Bone marrow (tissue), 2 donors: ENCODE results near the gene AGAP1.

Experiments
- DNase-seq, 2 donors: peaks; one replicate each; lab custom pipeline; 2025; lab: John Stamatoyannopoulos, UW

AGAP1 gene

DNA sequence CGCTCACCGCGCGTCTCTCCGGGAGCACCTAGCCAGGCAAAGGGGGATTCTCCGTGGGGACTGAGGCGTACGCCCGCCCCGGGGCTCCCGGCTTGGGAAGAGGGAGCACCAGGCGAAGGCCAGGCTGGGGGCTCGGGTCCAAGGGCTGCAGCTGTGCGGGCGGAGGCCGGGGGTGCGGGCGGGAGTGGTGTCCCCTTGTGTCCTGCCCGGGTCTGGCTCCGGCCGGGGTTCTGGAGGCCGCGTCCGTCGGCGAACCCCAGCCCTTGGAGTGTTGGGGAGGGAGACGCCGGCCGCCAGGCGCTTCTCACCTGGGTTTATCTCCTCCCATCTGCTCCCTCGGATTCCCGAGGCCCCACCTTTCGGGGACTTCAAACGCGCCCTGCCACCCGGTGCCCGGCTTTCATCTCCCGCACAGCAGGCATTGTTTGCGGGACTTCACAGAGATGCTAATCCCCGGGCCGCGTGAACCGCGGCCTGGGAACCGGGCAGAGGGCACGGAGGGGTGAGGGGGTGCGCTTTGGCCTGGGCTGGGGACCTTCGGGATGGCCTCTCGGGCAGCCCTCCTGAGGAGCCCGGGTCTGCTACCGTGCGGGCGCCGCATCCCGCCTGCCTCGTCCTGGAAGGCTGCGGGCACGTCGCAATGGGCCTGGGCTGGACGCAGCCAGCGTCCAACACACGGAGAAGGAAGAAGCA lies 679.3 kb downstream of the AGAP1 start:
- no peak for DNase-seq

GRCh38 chr2:236173729-236174607 lies 680.1 kb downstream of the AGAP1 start:
- DNase-seq, result no peak

GRCh38 chr2:236175548-236176150 lies 681.8 kb downstream of the AGAP1 start:
- no peak for DNase-seq

- DNase-seq, result no peak
Measured at GRCh38 chr2:236176417-236176816, 682.6 kb downstream of the AGAP1 start.

DNA sequence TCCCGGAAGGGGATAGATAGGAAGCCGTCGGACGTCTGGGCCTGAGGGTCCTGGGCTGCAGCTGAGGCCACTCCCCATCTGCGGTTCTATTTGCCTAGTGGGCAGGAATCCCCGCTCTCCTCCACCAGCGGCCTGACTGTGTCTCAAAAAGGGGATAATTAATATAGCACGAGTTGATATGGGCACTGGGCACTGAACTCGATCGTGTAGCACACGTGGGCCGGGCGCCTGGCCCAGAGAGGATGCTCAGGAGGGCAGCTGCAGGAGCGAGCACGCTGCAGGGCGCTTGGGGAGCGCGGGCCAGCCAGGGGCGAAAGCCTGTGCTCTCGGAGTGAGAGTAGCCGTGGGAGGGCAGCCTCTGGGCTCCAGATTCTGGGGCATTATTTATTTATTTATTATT lies 683.1 kb downstream of the AGAP1 start:
- no peak for DNase-seq

- DNase-seq, result no peak
Measured at GRCh38 chr2:236177604-236177966, 683.7 kb downstream of the AGAP1 start.

GRCh38 chr2:236177967-236178889 lies 684.4 kb downstream of the AGAP1 start:
- no peak for DNase-seq

DNA sequence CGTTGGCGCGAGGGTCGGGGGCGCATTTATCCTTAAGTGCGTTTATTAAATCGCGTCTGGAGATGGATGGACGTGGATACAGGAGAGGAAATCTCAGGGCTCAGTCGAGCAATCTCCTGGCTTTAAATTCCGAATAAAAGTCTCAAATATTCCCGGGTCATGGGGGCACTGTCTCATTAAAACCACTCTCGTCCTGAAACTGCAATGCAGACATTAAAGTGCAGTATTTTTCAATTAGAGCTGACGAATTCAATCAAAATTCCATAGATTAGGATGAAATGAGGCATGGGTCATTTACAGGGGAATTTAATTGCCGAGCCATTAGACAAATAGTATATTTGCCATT lies 685.0 kb downstream of the AGAP1 start:
- DNase-seq, result no peak

- no peak for DNase-seq
Measured at GRCh38 chr2:236179236-236180075, 685.6 kb downstream of the AGAP1 start.

DNA sequence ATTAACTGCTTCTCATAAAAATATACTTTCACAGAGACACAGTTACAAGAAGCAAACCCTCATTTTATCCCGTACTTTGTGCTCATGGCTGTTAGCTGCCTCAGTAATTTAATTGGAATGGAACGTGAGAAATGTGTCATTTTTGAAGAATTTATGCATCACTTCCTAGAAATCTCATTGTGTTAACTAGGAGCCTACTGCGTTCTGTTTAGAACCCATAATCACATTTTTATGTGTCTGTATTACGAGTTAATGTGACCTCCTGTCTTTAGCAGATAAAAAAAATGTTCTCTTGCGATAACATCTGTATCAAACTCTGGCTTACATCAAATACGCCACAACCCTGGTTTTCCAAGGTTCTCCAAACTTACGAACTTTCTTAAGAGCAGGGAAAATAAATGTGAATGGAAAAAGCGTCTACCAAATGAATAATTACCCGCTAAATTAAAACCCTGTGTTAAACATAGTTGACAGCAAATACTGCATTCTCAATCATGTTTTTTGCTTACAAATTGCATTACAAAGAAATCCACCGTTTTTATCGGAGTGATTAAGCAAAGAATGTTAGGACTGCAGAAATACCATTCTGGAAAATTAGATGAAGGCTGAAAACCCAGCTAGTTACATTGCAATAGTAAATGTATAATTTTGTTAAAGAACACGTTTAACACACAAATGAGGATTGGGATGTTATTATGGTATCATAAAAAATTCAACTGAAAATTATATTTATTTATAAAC lies 686.4 kb downstream of the AGAP1 start:
- no peak for DNase-seq

DNA sequence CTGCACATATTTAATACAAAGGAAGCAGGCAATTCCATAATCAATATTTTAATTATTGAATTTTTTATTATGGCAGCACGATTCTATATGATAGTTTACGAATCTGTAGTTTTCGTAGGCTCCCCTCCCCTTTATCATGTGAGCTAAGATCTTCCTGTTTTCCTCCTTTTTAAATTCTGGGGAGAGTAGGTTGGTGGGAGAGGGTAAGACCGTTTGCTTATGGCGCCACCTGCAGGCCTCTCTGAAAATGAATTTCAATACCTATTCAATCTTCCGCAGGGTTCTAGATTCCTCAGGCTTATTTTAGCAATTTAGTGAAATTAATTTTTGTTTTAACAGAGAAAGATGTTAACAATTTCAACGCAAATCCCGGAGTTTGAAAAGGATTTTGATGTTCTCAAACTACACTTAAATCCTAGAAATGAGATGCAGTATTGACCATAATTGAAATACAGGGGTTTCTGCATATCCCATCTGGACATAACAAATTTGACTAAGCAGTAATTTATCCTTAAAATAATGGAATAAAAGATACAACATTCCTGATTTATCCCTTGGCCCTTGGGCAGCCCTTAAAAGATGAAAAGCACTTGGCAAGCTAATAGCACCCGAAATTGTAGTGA lies 687.1 kb downstream of the AGAP1 start:
- no peak for DNase-seq
